ENCODE results near the gene GGA3. TPM values are rescaled to one million over a fixed set of nuclear protein-coding genes. Genes with fewer than 3 reads are reported as not detected.
A peak's percentile ranks its signal among the peaks of the same experiment; 100 is the strongest.
"Not testable (repeated sequence)": the region's sequence is repeated elsewhere in the genome, so short reads cannot be mapped to it uniquely, and the experiment has no call there.

The GGA3 gene
- total RNA-seq, 1 experiment from 2014 or later, result 58.3 TPM

GRCh38 chr17:75260641-75261335 is 618 bp downstream of the GGA3 start:
- Histone ChIP-seq H3K9me3 (ENCODE audit: control insufficient read depth in 1 of 2, insufficient read depth in 1 of 2, low read depth in 1 of 2, low read length in 2 of 2) (no peaks in the 10 kb centered on the region), H3K27ac (ENCODE audit: low read depth, low read length) (peak overlapping the region; percentile 80), H4K20me1 (ENCODE audit: insufficient read depth) (no peaks in the 10 kb centered on the region), H3K27me3 (ENCODE audit: insufficient read depth, low read length) (no peaks in the 10 kb centered on the region), H3K4me2 (ENCODE audit: low read length) (peak overlapping the region; percentile 97), H3K4me3 (replicated peaks in 1 of 2; ENCODE audit: low read depth in 1 of 2, low read length in 2 of 2) (peak overlapping the region; percentile 83 to 97), H2AFZ (ENCODE audit: low read depth, low read length, poor library complexity, severe bottlenecking) (peak overlapping the region; percentile 1), H3K79me2 (ENCODE audit: insufficient read depth, low read length) (peaks cover 66% of the 10 kb centered on the region), H3K9ac (ENCODE audit: low read length) (peak overlapping the region; percentile 92), H3K4me1 (ENCODE audit: control insufficient read depth in 1 of 2, insufficient read depth in 2 of 2, low read length in 2 of 2) (peaks cover 17 to 21% of the 10 kb centered on the region in 2 experiments), H3K9me2 (ENCODE audit: insufficient read depth) (no peaks in the 10 kb centered on the region), H3K36me3 (ENCODE audit: control insufficient read depth in 1 of 2, insufficient read depth in 2 of 2, low read length in 2 of 2) (peaks cover 14 to 25% of the 10 kb centered on the region in 2 experiments; a peak in 3 of 4 replicates)
- ChIA-PET RAD21 (ENCODE audit: low non-redundant PET in 1 of 2, low total read pairs in 2 of 2, uncharacterized antibody in 2 of 2, unreplicated experiment in 2 of 2) (no interaction called here), POLR2A (interaction anchor here (0.7 to 3.1 kb wide), 4 partner anchors 10 to 489 kb away, joined by 3 to 29 read pairs (median 8); partner anchors contain the start of genes GRB2, MIF4GD and SLC25A19), CTCF (interaction anchor here (1.0 to 5.8 kb wide), 5 partner anchors 10 to 152 kb away, joined by 3 to 42 read pairs (median 5); partner anchors contain the start of gene MIF4GD)
- ATAC-seq (peak; percentile 45), DNase-seq (ENCODE audit: low read depth, low spot score) (no peak)
- intact Hi-C loops (cut with micrococcal nuclease), result loop anchor here (1.0 to 10.0 kb wide), 2 partner anchors 55 to 146 kb away; partner anchors contain the start of gene NUP85
- TF ChIP-seq CTCF (IDR thresholded peaks at IDR 0.05 in 2 of 3, conservative IDR thresholded peaks at IDR 0.05 in 1 of 3; ENCODE audit: borderline replicate concordance in 1 of 3, insufficient read depth in 1 of 3, low read depth in 2 of 3, low read length in 2 of 3) (0 out of 6 replicates have a peak, but pooled peaks of 2 of the 3 experiments have one; percentile 4 to 20), ZBTB33 (IDR thresholded peaks at IDR 0.05; ENCODE audit: extremely low read depth, insufficient replicate concordance, low read length) (no peak)
- TSS peak; percentile 55 for BruUV-seq (replicated peaks)

- H3K9me3 ChIP-seq (ENCODE audit: control insufficient read depth in 1 of 2, insufficient read depth in 1 of 2, low read depth in 1 of 2, low read length in 2 of 2); DNase-seq (ENCODE audit: low read depth, low spot score); intact Hi-C loops (cut with micrococcal nuclease); POLR2A ChIA-PET; H3K36me3 ChIP-seq (ENCODE audit: control insufficient read depth in 1 of 2, insufficient read depth in 2 of 2, low read length in 2 of 2); H3K9ac ChIP-seq (ENCODE audit: low read length); RAD21 ChIA-PET (ENCODE audit: low non-redundant PET in 1 of 2, low total read pairs in 2 of 2, uncharacterized antibody in 2 of 2, unreplicated experiment in 2 of 2); H4K20me1 ChIP-seq (ENCODE audit: insufficient read depth); H3K27me3 ChIP-seq (ENCODE audit: insufficient read depth, low read length); H3K27ac ChIP-seq (ENCODE audit: low read depth, low read length); CTCF ChIA-PET; H3K4me3 ChIP-seq (replicated peaks in 1 of 2; ENCODE audit: low read depth in 1 of 2, low read length in 2 of 2); H2AFZ ChIP-seq (ENCODE audit: low read depth, low read length, poor library complexity, severe bottlenecking); BruUV-seq (replicated peaks); ATAC-seq; H3K9me2 ChIP-seq (ENCODE audit: insufficient read depth); H3K4me2 ChIP-seq (ENCODE audit: low read length): not testable (repeated sequence)
- peaks cover 9 to 17% of the 10 kb centered on the region in 2 experiments for H3K4me1 ChIP-seq (ENCODE audit: control insufficient read depth in 1 of 2, insufficient read depth in 2 of 2, low read length in 2 of 2)
- H3K79me2 ChIP-seq (ENCODE audit: insufficient read depth, low read length), result peaks cover 47% of the 10 kb centered on the region
These were observed 4.2 kb downstream of the GGA3 start for GRCh38 chr17:75257228-75257627.

- ATAC-seq; RAD21 ChIA-PET (ENCODE audit: low non-redundant PET in 1 of 2, low total read pairs in 2 of 2, uncharacterized antibody in 2 of 2, unreplicated experiment in 2 of 2); H3K9me3 ChIP-seq (ENCODE audit: control insufficient read depth in 1 of 2, insufficient read depth in 1 of 2, low read depth in 1 of 2, low read length in 2 of 2); H3K36me3 ChIP-seq (ENCODE audit: control insufficient read depth in 1 of 2, insufficient read depth in 2 of 2, low read length in 2 of 2); POLR2A ChIA-PET; H3K4me3 ChIP-seq (replicated peaks in 1 of 2; ENCODE audit: low read depth in 1 of 2, low read length in 2 of 2); H3K27ac ChIP-seq (ENCODE audit: low read depth, low read length); H3K9ac ChIP-seq (ENCODE audit: low read length); H3K9me2 ChIP-seq (ENCODE audit: insufficient read depth); CTCF ChIA-PET; H3K4me2 ChIP-seq (ENCODE audit: low read length); DNase-seq (ENCODE audit: low read depth, low spot score); H2AFZ ChIP-seq (ENCODE audit: low read depth, low read length, poor library complexity, severe bottlenecking); H3K27me3 ChIP-seq (ENCODE audit: insufficient read depth, low read length); H4K20me1 ChIP-seq (ENCODE audit: insufficient read depth); intact Hi-C loops (cut with micrococcal nuclease); BruUV-seq (replicated peaks): not testable (repeated sequence)
- Histone ChIP-seq H3K4me1 (ENCODE audit: control insufficient read depth in 1 of 2, insufficient read depth in 2 of 2, low read length in 2 of 2) (peaks cover 9 to 28% of the 10 kb centered on the region in 2 experiments), H3K79me2 (ENCODE audit: insufficient read depth, low read length) (peaks cover 49% of the 10 kb centered on the region)
These were observed 5.3 kb downstream of the GGA3 start for GRCh38 chr17:75255954-75256698.
